ENCODE data around the gene SENP3. TPM values are rescaled to one million over a fixed set of nuclear protein-coding genes. Genes with fewer than 3 reads are reported as not detected.

The SENP3 gene
- total and polyA plus RNA-seq, 2 of the 13 experiments (the other 11 are each of a cell fraction or from before 2014, with no cell fraction given): 55.8 to 75.4 TPM

GRCh38 chr17:7561028-7561575, 617 bp upstream of the SENP3 start (continued):
- TF ChIP-seq SIX1 (CRISPR knock-in tag; IDR thresholded peaks at IDR 0.05; ENCODE audit: borderline replicate concordance) (no peak), THRA (CRISPR knock-in tag; IDR thresholded peaks at IDR 0.05; ENCODE audit: borderline replicate concordance) (no peak), ZFP82 (CRISPR knock-in tag; IDR thresholded peaks at IDR 0.05; ENCODE audit: borderline replicate concordance) (no peak), SMAD3 (CRISPR knock-in tag; IDR thresholded peaks at IDR 0.05) (0 out of 2 replicates have a peak, but pooled peaks have one; percentile 22), HIC2 (CRISPR knock-in tag; IDR thresholded peaks at IDR 0.05; ENCODE audit: low read depth) (no peak), KDM3A (CRISPR knock-in tag; IDR thresholded peaks at IDR 0.05; ENCODE audit: low read depth) (no peak), SRSF4 (IDR thresholded peaks at IDR 0.05; ENCODE audit: low read depth, low read length, poor library complexity, severe bottlenecking) (no peak), DDIT3 (CRISPR knock-in tag; IDR thresholded peaks at IDR 0.05) (no peak), CREB1 (IDR thresholded peaks at IDR 0.05) (no peak), CREB1 (CRISPR knock-in tag; IDR thresholded peaks at IDR 0.05) (no peak), SAP130 (CRISPR knock-in tag; IDR thresholded peaks at IDR 0.05; ENCODE audit: low read depth) (0 out of 2 replicates have a peak, but pooled peaks have one; percentile 15), ZBTB37 (CRISPR knock-in tag; IDR thresholded peaks at IDR 0.05) (peak; percentile 61; the same call in 1 of the 2 replicates), ZNF589 (CRISPR knock-in tag; conservative IDR thresholded peaks at IDR 0.05) (no peak), HMG20A (CRISPR knock-in tag; IDR thresholded peaks at IDR 0.05; ENCODE audit: borderline replicate concordance) (no peak), ZNF616 (CRISPR knock-in tag; IDR thresholded peaks at IDR 0.05; ENCODE audit: low read depth) (no peak), ZNF362 (CRISPR knock-in tag; IDR thresholded peaks at IDR 0.05; ENCODE audit: borderline replicate concordance) (no peak), ZNF563 (CRISPR knock-in tag; IDR thresholded peaks at IDR 0.05) (no peak), PRDM4 (CRISPR knock-in tag; IDR thresholded peaks at IDR 0.05; ENCODE audit: borderline replicate concordance) (no peak), MBD4 (IDR thresholded peaks at IDR 0.05; ENCODE audit: borderline replicate concordance, low read length) (no peak), ZBTB21 (CRISPR knock-in tag; IDR thresholded peaks at IDR 0.05) (no peak), AKAP8 (CRISPR knock-in tag; IDR thresholded peaks at IDR 0.05) (no peak; the same call in 1 of the 2 replicates), ZNF251 (CRISPR knock-in tag; IDR thresholded peaks at IDR 0.05) (no peak)
